Measurements from ENCODE around the gene PCSK5. TPM values are rescaled to one million over a fixed set of nuclear protein-coding genes. Genes with fewer than 3 reads are reported as not detected.
A peak's percentile ranks its signal among the peaks of the same experiment; 100 is the strongest.

The PCSK5 gene
- polyA plus RNA-seq, 4 donors, result 13.9 to 16.3 (median 15.0) TPM

GRCh38 chr9:76221423-76221822 lies 330.9 kb downstream of the PCSK5 start:
- no peak for DNase-seq (ENCODE audit: low read depth in 4 of 4, low spot score in 3 of 4)

GRCh38 chr9:76223749-76224340 lies 333.4 kb downstream of the PCSK5 start:
- DNase-seq (ENCODE audit: low read depth in 4 of 4, low spot score in 3 of 4), result no peak

- DNase-seq (ENCODE audit: low read depth in 4 of 4, low spot score in 3 of 4), result no peak
These were observed 336.7 kb downstream of the PCSK5 start for GRCh38 chr9:76227156-76227555.

GRCh38 chr9:76231001-76231400 lies 340.5 kb downstream of the PCSK5 start:
- DNase-seq (ENCODE audit: low read depth in 4 of 4, low spot score in 3 of 4), result no peak

- no peak for DNase-seq (ENCODE audit: low read depth in 4 of 4, low spot score in 3 of 4)
These were observed 342.5 kb downstream of the PCSK5 start for GRCh38 chr9:76232861-76233489.

- no peak for DNase-seq (ENCODE audit: low read depth in 4 of 4, low spot score in 3 of 4)
These were observed 350.1 kb downstream of the PCSK5 start for GRCh38 chr9:76240578-76240977.

- DNase-seq (ENCODE audit: low read depth in 4 of 4, low spot score in 3 of 4), result no peak
These were observed 355.0 kb downstream of the PCSK5 start for GRCh38 chr9:76245518-76245917.

GRCh38 chr9:76246680-76247079 lies 356.2 kb downstream of the PCSK5 start:
- DNase-seq (ENCODE audit: low read depth in 4 of 4, low spot score in 3 of 4), result no peak

- no peak for DNase-seq (ENCODE audit: low read depth in 4 of 4, low spot score in 3 of 4)
These were observed 357.0 kb downstream of the PCSK5 start for GRCh38 chr9:76247426-76247825.

GRCh38 chr9:76249309-76249708 lies 358.8 kb downstream of the PCSK5 start:
- DNase-seq (ENCODE audit: low read depth in 4 of 4, low spot score in 3 of 4), result no peak

- DNase-seq (ENCODE audit: low read depth in 4 of 4, low spot score in 3 of 4), result peak in 1 of 4 donors; percentile 4
These were observed 365.4 kb downstream of the PCSK5 start for GRCh38 chr9:76255781-76256455.

GRCh38 chr9:76257311-76257710 lies 366.8 kb downstream of the PCSK5 start:
- no peak for DNase-seq (ENCODE audit: low read depth in 4 of 4, low spot score in 3 of 4)

- DNase-seq (ENCODE audit: low read depth in 4 of 4, low spot score in 3 of 4), result no peak
These were observed 376.3 kb downstream of the PCSK5 start for GRCh38 chr9:76266649-76267283.

- no peak for DNase-seq (ENCODE audit: low read depth in 4 of 4, low spot score in 3 of 4)
These were observed 376.8 kb downstream of the PCSK5 start for GRCh38 chr9:76267284-76267652.

GRCh38 chr9:76269789-76270188 lies 379.3 kb downstream of the PCSK5 start:
- no peak for DNase-seq (ENCODE audit: low read depth in 4 of 4, low spot score in 3 of 4)

- DNase-seq (ENCODE audit: low read depth in 4 of 4, low spot score in 3 of 4), result no peak
These were observed 381.3 kb downstream of the PCSK5 start for GRCh38 chr9:76271755-76272154.

GRCh38 chr9:76289042-76289441 lies 398.6 kb downstream of the PCSK5 start:
- DNase-seq (ENCODE audit: low read depth in 4 of 4, low spot score in 3 of 4), result no peak

- DNase-seq (ENCODE audit: low read depth in 4 of 4, low spot score in 3 of 4), result no peak
These were observed 399.2 kb downstream of the PCSK5 start for GRCh38 chr9:76289703-76290102.

- no peak for DNase-seq (ENCODE audit: low read depth in 4 of 4, low spot score in 3 of 4)
These were observed 400.1 kb downstream of the PCSK5 start for GRCh38 chr9:76290555-76290954.

GRCh38 chr9:76292246-76292645 lies 401.8 kb downstream of the PCSK5 start:
- DNase-seq (ENCODE audit: low read depth in 4 of 4, low spot score in 3 of 4), result no peak

- no peak for DNase-seq (ENCODE audit: low read depth in 4 of 4, low spot score in 3 of 4)
These were observed 402.2 kb downstream of the PCSK5 start for GRCh38 chr9:76292658-76293057.

- no peak for DNase-seq (ENCODE audit: low read depth in 4 of 4, low spot score in 3 of 4)
These were observed 403.8 kb downstream of the PCSK5 start for GRCh38 chr9:76294301-76294700.
